Omental fat pad (tissue), 4 donors: Measurements from ENCODE around the gene GABARAPL2. TPM values are rescaled to one million over a fixed set of nuclear protein-coding genes. Genes with fewer than 3 reads are reported as not detected.
A peak's percentile ranks its signal among the peaks of the same experiment; 100 is the strongest.

ENCODE experiments used
- ATAC-seq: fragments of 150-250 bp; one replicate; pipeline ENCODE4 v1.9.1; 2016; ENCODE audit warnings: mild to moderate bottlenecking, moderate library complexity; ENCODE audit not compliant: low FRiP score
- DNase-seq: peaks from one replicate; pipeline ENCODE4 v3.0.0-alpha.2; 2019; ENCODE audit warnings: low spot score
- CTCF ChIP-seq, 3 donors: fragments of 450-650 bp; IDR thresholded peaks; one replicate each; pipeline ENCODE4 v1.5.1; 2016 to 2017; ENCODE audit warnings: antibody characterized with exemption in 3 of 3, mild to moderate bottlenecking in 3 of 3, moderate library complexity in 2 of 3
- total RNA-seq, 4 donors: library from RNA; depleted of rRNA; stranded (reverse); fragments of >200 nt; gene quantifications; one replicate each; pipeline ENCODE4 v1.1.0, GENCODE V29; 2016

The GABARAPL2 gene
- total RNA-seq, 4 donors from 2014 or later = 76.9 to 119 (median 89.2) TPM

GRCh38 chr16:75555707-75556430 lies 10.3 kb upstream of the GABARAPL2 start, which contains the start of gene TMEM231:
Gene TMEM231 (minus strand): TSS chr16:75556252. CDS start chr16:75556209, 43 bp downstream.
- ATAC-seq (peak; percentile 93), DNase-seq (peak; percentile 96)
- no peak for TF ChIP-seq CTCF (IDR thresholded peaks at IDR 0.05)

- TF ChIP-seq CTCF (IDR thresholded peaks at IDR 0.05) = no peak
- DNase-seq = no peak
- no peak for ATAC-seq
These were observed 9.7 kb upstream of the GABARAPL2 start for GRCh38 chr16:75556431-75556950.

- ATAC-seq = no peak
- no peak for DNase-seq
- no peak for TF ChIP-seq CTCF (IDR thresholded peaks at IDR 0.05)
These were observed 7.3 kb upstream of the GABARAPL2 start for GRCh38 chr16:75558846-75559401.

GRCh38 chr16:75559564-75560372 lies 6.4 kb upstream of the GABARAPL2 start:
- no peak for ATAC-seq
- no peak for TF ChIP-seq CTCF (IDR thresholded peaks at IDR 0.05)
- no peak for DNase-seq

GRCh38 chr16:75565640-75566039 lies 539 bp upstream of the GABARAPL2 start:
- peak; percentile 5 for ATAC-seq
- DNase-seq = no peak
- no peak for TF ChIP-seq CTCF (IDR thresholded peaks at IDR 0.05)

GRCh38 chr16:75566758-75567255 lies 628 bp downstream of the GABARAPL2 start:
- DNase-seq (no peak), ATAC-seq (peak; percentile 15)
- no peak for TF ChIP-seq CTCF (IDR thresholded peaks at IDR 0.05)
